Esophagus (tissue), 2 donors: ENCODE measurements around the gene ABHD15. TPM values are rescaled to one million over a fixed set of nuclear protein-coding genes. Genes with fewer than 3 reads are reported as not detected.

Source experiments
- H3K27ac ChIP-seq, 2 donors: one replicate each; pipeline ENCODE4 v1.5.1; 2013; ENCODE audit warnings: low read depth in 2 of 2, mild to moderate bottlenecking in 2 of 2, inconsistent platforms in 1 of 2, low read length in 1 of 2, moderate library complexity in 1 of 2
- H3K27me3 ChIP-seq, 2 donors: one replicate each; pipeline ENCODE4 v1.6.1; 2013; ENCODE audit warnings: low read length in 2 of 2, control low read depth in 1 of 2, mild to moderate bottlenecking in 1 of 2; ENCODE audit not compliant: insufficient read depth in 2 of 2, control insufficient read depth in 1 of 2
- H3K36me3 ChIP-seq, 2 donors: one replicate each; pipeline ENCODE4 v1.6.1; 2013; ENCODE audit warnings: low read length in 1 of 2; ENCODE audit not compliant: control insufficient read depth in 2 of 2, insufficient read depth in 2 of 2
- H3K4me1 ChIP-seq, 2 donors: one replicate each; pipeline ENCODE4 v1.6.1; 2013; ENCODE audit warnings: low read length in 1 of 2; ENCODE audit not compliant: control insufficient read depth in 2 of 2, insufficient read depth in 2 of 2
- H3K4me3 ChIP-seq, 2 donors: one replicate each; pipeline ENCODE4 v1.5.1; 2013; ENCODE audit warnings: low read length in 2 of 2, mild to moderate bottlenecking in 2 of 2, low read depth in 1 of 2, moderate library complexity in 1 of 2
- H3K9me3 ChIP-seq, 2 donors: one replicate each; pipeline ENCODE4 v1.6.1; 2013; ENCODE audit warnings: mild to moderate bottlenecking in 2 of 2, low read depth in 1 of 2, low read length in 1 of 2, moderate library complexity in 1 of 2; ENCODE audit not compliant: control insufficient read depth in 2 of 2, insufficient read depth in 1 of 2
- WGBS, 2 donors: extraction: QIAGEN DNeasy Blood & Tissue Kit; methylation state at CpG; one replicate each; pipeline ENCODE4 v1.1.7; 2013; 5-methylcytosine and 5-hydroxymethylcytosine counted together
- polyA plus RNA-seq, 2 donors: library from polyadenylated mRNA; stranded (reverse); fragments of 200-250 nt; gene quantifications; one replicate each; pipeline ENCODE4 v1.2.3, GENCODE V29; 2013
- donor health status: healthy with polysubstance abuse.
- donor health status: Bipolar disorder and iron deficiency.

Gene ABHD15
- polyA plus RNA-seq, 2 donors, result 2.6 to 3.0 TPM

- Histone ChIP-seq H3K27ac (no peak overlapping the region), H3K27me3 (no peaks in the 10 kb centered on the region), H3K4me1 (peaks cover 3 to 12% of the 10 kb centered on the region in 2 donors), H3K4me3 (no peak overlapping the region), H3K36me3 (peaks cover 8 to 51% of the 10 kb centered on the region in 2 donors), H3K9me3 (no peaks in the 10 kb centered on the region)
- WGBS, 2 donors, result 86 to 91% methylated on average over 37 of the region's 37 CpGs
These were observed 9.6 kb upstream of the ABHD15 start for GRCh38 chr17:29576214-29577000.

- Histone ChIP-seq H3K4me3 (no peak overlapping the region), H3K9me3 (no peaks in the 10 kb centered on the region), H3K36me3 (peaks cover 8 to 47% of the 10 kb centered on the region in 2 donors), H3K27ac (no peak overlapping the region), H3K4me1 (peaks cover 3 to 10% of the 10 kb centered on the region in 2 donors), H3K27me3 (no peaks in the 10 kb centered on the region)
- WGBS, 2 donors, result 80 to 81% methylated on average over 28 of the region's 28 CpGs
These were observed 8.8 kb upstream of the ABHD15 start for GRCh38 chr17:29575511-29576213.

GRCh38 chr17:29574732-29575510 is 8.1 kb upstream of the ABHD15 start:
- Histone ChIP-seq H3K27me3 (no peaks in the 10 kb centered on the region), H3K9me3 (no peaks in the 10 kb centered on the region), H3K4me1 (peaks cover 3 to 10% of the 10 kb centered on the region in 2 donors), H3K36me3 (peaks cover 8 to 47% of the 10 kb centered on the region in 2 donors), H3K27ac (no peak overlapping the region), H3K4me3 (no peak overlapping the region)
- WGBS, 2 donors, result 79 to 83% methylated on average over 17 of the region's 17 CpGs

GRCh38 chr17:29573871-29574731 is 7.3 kb upstream of the ABHD15 start:
- Histone ChIP-seq H3K27me3 (no peaks in the 10 kb centered on the region), H3K9me3 (no peaks in the 10 kb centered on the region), H3K4me3 (no peak overlapping the region), H3K4me1 (peaks cover 3 to 13% of the 10 kb centered on the region in 2 donors), H3K36me3 (peaks cover 8 to 45% of the 10 kb centered on the region in 2 donors), H3K27ac (no peak overlapping the region)
- WGBS, 2 donors, result 81 to 82% methylated on average over 14 of the region's 14 CpGs

- H3K9me3 ChIP-seq, result no peaks in the 10 kb centered on the region
- H3K4me1 ChIP-seq, result peaks cover 3 to 15% of the 10 kb centered on the region in 2 donors
- H3K27me3 ChIP-seq, result no peaks in the 10 kb centered on the region
- no peak overlapping the region for H3K4me3 ChIP-seq
- no peak overlapping the region for H3K27ac ChIP-seq
- 78 to 80% methylated on average over 6 of the region's 6 CpGs for WGBS, 2 donors
- H3K36me3 ChIP-seq, result peaks cover 8 to 39% of the 10 kb centered on the region in 2 donors
These were observed 6.7 kb upstream of the ABHD15 start for GRCh38 chr17:29573558-29573869.

GRCh38 chr17:29572691-29573557 is 6.1 kb upstream of the ABHD15 start:
- Histone ChIP-seq H3K4me3 (peak overlapping the region in 1 of 2 donors; percentile 16), H3K9me3 (no peaks in the 10 kb centered on the region), H3K27ac (no peak overlapping the region), H3K4me1 (peaks cover 3 to 15% of the 10 kb centered on the region in 2 donors), H3K27me3 (no peaks in the 10 kb centered on the region), H3K36me3 (peaks cover 8 to 33% of the 10 kb centered on the region in 2 donors)
- 35 to 37% methylated on average over 56 to 62 of the region's 62 CpGs for WGBS, 2 donors

- Histone ChIP-seq H3K4me3 (peak overlapping the region in 1 of 2 donors; percentile 16), H3K4me1 (peaks cover 3 to 13% of the 10 kb centered on the region in 2 donors), H3K9me3 (no peaks in the 10 kb centered on the region), H3K27me3 (no peaks in the 10 kb centered on the region), H3K36me3 (peaks cover 8 to 29% of the 10 kb centered on the region in 2 donors), H3K27ac (peak overlapping the region in 1 of 2 donors; percentile 9)
- whole genome bisulfite sequencing, 2 donors, result 43 to 47% methylated on average over 30 of the region's 30 CpGs
These were observed 5.2 kb upstream of the ABHD15 start for GRCh38 chr17:29571883-29572681.

- Histone ChIP-seq H3K27me3 (no peaks in the 10 kb centered on the region), H3K4me3 (no peak overlapping the region), H3K4me1 (peaks cover 3 to 13% of the 10 kb centered on the region in 2 donors), H3K36me3 (peaks cover 8 to 23% of the 10 kb centered on the region in 2 donors), H3K9me3 (no peaks in the 10 kb centered on the region), H3K27ac (no peak overlapping the region)
- WGBS, 2 donors, result 83 to 88% methylated on average over 6 of the region's 6 CpGs
These were observed 4.6 kb upstream of the ABHD15 start for GRCh38 chr17:29571486-29571882.
